Left lobe of liver (tissue), 2 donors: ENCODE measurements around the gene TRA2B. TPM values are rescaled to one million over a fixed set of nuclear protein-coding genes. Genes with fewer than 3 reads are reported as not detected.

Source experiments
- ATAC-seq: fragments of 200-7000 bp; cut with Tn5 transposase; one replicate; pipeline ENCODE4 v1.9.1; 2020; ENCODE audit warnings: mild to moderate bottlenecking, moderate library complexity
- DNase-seq: peaks from one replicate; pipeline ENCODE4 v3.0.0-alpha.2; 2020; ENCODE audit warnings: low spot score
- total RNA-seq: library from RNA; stranded (reverse); gene quantifications from one replicate; pipeline ENCODE4 v1.2.1, GENCODE V29; 2021
- donor health status: DM: no; HTN: no; CAD: no; lungs with moderate emphysema.
- donor health status: DM: no; HTN: yes; CAD: no.

Gene TRA2B
- 40.4 TPM for total RNA-seq

- DNase-seq (peak; percentile 99), ATAC-seq (peak; percentile 94)
Measured at GRCh38 chr3:185937689-185938374, at the start of gene TRA2B. TSS of gene TRA2B (minus strand) at chr3:185938014. CDS start at chr3:185937860, 154 bp downstream.

GRCh38 chr3:185986198-185986777 is 48.5 kb upstream of the TRA2B start:
- ATAC-seq: peak; percentile 67
- DNase-seq: no peak

DNA sequence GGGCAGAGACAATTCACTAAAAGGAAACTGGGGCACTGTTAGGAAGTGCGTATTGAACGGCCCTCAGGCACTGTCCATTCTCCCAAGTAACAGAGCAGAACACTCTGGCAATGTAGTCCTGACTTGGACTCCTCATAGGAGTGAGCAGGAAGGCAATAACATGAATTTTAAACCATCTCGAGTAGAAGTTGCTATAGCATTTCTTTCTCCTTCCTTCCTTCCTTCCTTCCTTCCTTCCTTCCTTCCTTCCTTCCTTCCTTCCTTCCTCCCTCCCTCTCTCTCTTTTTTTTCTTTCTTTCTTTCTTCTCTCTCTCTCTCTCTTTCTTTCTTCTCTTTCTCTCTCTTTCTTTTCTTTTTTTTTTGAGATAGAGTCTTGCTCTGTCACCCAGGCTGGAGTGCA is 46.4 kb upstream of the TRA2B start:
- DNase-seq (no peak), ATAC-seq (no peak)

GRCh38 chr3:185983495-185984141 is 45.8 kb upstream of the TRA2B start:
- peak; percentile 99 for ATAC-seq
- DNase-seq: peak; percentile 77

- no peak for DNase-seq
- ATAC-seq: no peak
Measured at GRCh38 chr3:185982632-185983031, 44.8 kb upstream of the TRA2B start.

DNA sequence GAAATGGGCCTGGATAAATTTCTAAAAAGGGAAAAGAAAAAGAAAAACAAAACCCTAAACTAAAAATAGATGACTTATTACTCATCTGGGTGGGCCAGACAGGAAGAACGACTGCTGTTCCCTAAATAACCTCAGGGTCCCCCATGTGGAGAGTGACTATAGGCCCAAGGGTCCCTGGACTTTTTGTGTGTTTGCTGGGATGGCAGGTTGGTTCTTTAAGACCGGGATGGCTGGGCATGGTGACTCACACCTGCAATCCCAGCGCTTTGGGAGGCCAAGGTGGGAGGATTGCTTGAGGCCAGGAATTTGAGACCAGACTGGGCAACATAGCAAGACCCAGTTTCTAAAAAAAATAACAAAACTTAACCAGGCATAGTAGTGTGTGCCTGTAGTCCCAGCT is 43.8 kb upstream of the TRA2B start:
- ATAC-seq (no peak), DNase-seq (no peak)

DNA sequence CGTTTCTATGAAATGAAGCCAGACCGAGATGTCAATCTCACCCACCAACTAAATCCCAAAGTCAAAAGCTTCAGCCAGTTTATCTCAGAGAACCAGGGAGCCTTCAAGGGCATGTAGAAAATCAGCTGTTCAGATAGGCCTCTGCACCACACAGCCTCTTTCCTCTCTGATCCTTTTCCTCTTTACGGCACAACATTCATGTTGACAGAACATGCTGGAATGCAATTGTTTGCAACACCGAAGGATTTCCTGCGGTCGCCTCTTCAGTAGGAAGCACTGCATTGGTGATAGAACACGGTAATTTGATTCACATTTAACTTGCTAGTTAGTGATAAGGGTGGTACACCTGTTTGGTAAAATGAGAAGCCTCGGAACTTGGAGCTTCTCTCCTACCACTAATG is 41.9 kb upstream of the TRA2B start:
- ATAC-seq (no peak), DNase-seq (no peak)

- no peak for DNase-seq
- ATAC-seq: no peak
Measured at GRCh38 chr3:185978516-185978915, 40.7 kb upstream of the TRA2B start.

- ATAC-seq (no peak), DNase-seq (no peak)
Measured at GRCh38 chr3:185977679-185978040, 39.8 kb upstream of the TRA2B start.

DNA sequence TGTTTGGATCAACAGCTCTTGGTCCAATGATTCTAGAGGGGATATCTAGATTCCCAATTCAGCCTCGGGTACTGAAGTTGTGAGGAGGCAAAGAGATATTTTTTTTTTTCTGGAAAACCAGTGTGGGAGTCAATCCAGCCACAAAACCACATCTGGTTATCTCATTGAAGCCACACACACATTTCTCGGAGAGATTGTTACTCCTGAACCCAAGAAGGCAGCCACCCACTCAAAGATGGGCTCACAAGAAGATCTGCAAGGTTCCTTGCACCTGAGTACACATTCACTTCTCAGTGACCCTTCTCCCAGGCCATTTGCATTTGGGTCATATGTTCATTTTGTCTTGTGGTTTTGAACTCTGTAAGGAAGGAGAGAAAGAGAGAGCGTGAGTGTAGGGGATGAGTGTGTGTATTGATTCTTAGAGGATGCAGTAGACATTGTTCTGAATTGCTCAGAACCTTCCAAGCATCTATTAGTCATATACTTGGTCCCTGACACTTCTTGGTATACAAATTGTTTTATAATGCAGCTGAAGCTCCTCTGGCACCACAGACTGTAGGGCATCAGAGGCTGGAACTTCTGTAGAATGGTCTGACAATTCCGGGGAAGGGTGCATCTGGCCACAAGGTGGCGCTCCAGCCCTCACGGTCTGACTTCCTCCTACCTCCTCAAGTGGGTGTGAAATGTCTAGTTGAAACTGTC is 39.3 kb upstream of the TRA2B start:
- peak; percentile 71 for DNase-seq
- peak; percentile 95 for ATAC-seq

GRCh38 chr3:185976100-185976499 is 38.3 kb upstream of the TRA2B start:
- DNase-seq: no peak
- ATAC-seq: no peak

DNA sequence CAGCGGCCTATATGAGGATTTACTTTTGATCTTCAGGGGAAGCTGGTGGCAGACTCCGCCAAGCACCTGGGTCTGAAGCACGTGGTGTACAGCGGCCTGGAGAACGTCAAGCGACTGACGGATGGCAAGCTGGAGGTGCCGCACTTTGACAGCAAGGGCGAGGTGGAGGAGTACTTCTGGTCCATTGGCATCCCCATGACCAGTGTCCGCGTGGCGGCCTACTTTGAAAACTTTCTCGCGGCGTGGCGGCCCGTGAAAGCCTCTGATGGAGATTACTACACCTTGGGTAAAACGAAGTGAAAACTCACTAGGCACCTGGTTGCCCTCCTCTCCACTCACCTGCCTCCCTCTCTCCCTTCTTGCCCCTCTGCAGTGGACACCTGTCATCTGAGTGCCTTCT is 33.8 kb upstream of the TRA2B start:
- ATAC-seq (no peak), DNase-seq (no peak)

GRCh38 chr3:185968168-185968567 is 30.4 kb upstream of the TRA2B start:
- ATAC-seq (no peak), DNase-seq (no peak)

DNA sequence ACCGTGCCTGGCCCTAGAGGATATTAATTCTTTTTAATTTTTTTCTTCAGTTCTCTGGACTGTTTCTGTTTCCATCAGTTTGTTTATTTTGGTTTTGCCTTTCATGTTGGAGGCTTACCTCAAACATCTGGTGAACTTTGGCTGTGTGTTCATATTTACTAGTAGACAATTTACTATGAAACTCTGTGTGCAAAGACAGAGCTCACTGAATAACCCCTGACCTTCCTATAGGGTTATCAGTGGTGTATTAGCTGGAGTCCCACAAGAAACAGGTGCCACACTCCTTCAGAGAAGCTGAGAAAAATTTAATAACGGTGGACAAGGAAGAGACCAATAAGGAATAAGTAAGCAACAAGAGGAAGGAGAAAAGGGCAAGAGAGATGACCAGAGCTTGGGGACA is 28.8 kb upstream of the TRA2B start:
- DNase-seq: no peak

GRCh38 chr3:185965496-185965895 is 27.7 kb upstream of the TRA2B start:
- DNase-seq: no peak
- ATAC-seq: no peak

More for the DNA sequence above, 28.8 kb upstream of the TRA2B start:
- no peak for ATAC-seq

DNA sequence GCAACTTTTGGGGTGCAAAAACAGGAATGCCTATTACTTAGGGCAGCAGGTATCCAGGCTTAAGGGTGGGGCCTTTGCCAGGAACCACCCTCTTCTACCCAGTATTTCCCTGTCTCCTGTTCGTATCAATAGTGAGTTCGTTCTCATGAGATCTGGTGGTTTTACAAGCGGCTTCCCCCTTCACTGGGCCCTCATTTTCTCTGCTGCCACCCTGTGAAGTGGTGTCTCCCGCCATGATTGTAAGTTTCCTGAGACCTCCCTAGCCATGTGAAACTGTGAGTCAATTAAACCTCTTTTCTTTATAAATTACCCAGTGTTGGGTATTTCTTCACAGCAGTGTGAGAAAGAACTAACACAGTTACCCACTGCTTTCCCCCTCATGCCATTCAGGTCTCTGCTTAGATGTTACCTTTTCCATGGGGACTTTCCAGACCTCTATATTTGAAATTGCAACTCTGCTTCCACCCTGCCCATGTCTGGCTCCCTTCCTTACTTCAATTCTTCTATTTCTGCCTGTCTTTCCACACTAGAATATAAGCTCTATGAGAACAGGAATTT is 23.9 kb upstream of the TRA2B start:
- DNase-seq: no peak
- ATAC-seq: no peak

DNA sequence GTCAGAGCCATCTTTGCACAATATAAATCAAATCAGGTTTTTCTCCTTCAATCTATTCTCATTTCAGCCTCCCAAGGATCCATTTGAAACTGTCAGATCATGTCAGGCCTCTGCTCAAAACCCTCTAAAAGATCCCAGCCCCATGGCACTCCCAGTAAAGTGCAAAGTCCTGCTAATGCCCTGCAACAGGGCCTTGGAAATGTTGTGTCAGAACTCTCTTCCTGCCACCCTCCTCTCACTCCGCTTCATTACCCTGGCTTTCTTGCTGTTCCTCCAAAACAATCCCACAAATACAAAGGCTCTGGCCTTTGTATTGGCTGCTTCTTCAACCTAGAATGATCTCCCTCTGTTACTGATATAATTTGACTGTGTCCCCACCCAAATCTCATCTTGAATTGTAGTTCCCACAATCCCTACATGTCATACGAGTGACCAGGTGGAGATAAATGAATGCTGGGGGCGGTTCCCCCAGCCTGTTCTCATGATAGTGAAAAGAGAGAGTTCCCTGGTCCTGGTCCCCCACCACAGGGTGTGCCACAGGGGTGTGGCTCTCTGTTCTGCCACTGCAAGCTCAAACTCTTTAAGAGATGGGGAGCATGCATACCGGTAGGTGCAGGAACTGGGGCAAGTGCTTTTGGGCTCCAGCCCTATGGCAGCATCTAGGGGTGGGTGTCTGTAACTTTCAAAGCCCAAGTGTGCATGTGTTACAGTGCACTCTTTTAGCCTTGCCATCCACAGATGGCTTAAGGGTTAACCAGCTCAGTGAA is 22.9 kb upstream of the TRA2B start:
- no peak for DNase-seq

GRCh38 chr3:185959609-185960521 is 22.1 kb upstream of the TRA2B start:
- DNase-seq: no peak
- peak; percentile 35 for ATAC-seq

More for the DNA sequence above, 22.9 kb upstream of the TRA2B start:
- ATAC-seq: peak; percentile 78

DNA sequence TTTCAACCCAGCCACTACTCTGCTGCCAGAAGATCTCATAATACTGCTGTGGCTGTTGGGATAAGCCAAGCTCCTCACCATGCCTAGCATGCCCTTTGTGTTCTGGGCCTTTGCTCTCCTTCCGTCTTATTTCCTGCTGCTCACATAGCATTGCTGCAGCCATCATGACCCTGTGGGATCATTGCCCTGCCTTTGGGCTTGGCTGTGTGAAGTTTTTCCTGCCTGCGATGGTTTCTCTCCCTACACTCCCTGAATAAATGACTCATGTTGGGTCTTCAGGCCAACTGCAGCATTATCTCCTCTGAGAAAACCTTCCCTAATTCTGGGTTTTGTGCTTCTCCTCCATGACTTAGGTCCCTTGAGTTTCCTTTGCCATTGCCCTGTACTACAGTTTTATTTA is 20.8 kb upstream of the TRA2B start:
- DNase-seq: no peak
- ATAC-seq: no peak

DNA sequence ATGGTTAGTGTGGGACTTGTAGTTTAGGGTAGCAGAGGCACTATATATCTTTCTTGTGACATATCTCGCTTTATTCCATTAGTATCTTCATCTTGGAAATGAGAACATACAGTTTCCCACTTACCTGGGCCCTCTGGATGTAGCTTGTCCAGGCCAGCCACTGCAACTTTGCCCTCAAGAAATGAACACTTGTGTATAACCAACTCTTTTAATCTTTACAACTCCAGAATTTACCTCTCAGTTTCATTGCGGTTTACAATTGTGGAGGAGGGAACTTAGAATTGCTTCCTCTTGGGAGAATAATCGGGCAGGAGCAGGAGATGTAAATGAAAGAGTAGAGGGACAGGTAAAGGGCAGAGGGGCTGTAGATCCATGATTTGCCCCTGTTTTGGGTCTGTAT is 18.4 kb upstream of the TRA2B start:
- DNase-seq: no peak
- no peak for ATAC-seq
